ENCODE measurements around the gene KIZ.

KIZ gene

GRCh38 chr20:21273755-21274386 lies 148.0 kb downstream of the KIZ start:
- no peak for TF ChIP-seq CTCF (IDR thresholded peaks at IDR 0.05; ENCODE audit: extremely low read depth, missing control alignments)
- DNase-seq (ENCODE audit: low spot score) = no peak

DNA sequence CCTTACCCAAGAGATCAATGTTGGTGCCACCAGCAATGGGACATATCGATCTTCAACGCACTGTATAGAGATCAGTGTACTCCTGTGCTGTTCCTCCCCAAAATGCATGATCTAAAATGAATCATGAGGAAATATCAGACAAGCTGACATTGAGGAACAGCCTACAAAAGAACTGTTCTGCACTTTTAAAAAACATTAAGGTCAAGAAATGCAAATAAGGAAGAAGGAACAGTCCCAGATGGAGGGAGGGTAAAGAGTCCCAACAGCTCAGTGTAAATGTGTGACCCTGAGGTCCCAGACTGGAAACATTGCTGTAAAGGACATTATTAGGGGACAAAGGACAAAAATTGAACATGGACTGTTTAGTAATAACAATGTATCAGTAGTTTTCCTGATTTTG lies 152.9 kb downstream of the KIZ start:
- TF ChIP-seq CTCF (IDR thresholded peaks at IDR 0.05; ENCODE audit: extremely low read depth, missing control alignments) = no peak
- no peak for DNase-seq (ENCODE audit: low spot score)

- TF ChIP-seq CTCF (IDR thresholded peaks at IDR 0.05; ENCODE audit: extremely low read depth, missing control alignments) = no peak
- no peak for DNase-seq (ENCODE audit: low spot score)
These were observed 154.0 kb downstream of the KIZ start for GRCh38 chr20:21279706-21280521.

GRCh38 chr20:21280522-21281016 lies 154.7 kb downstream of the KIZ start:
- TF ChIP-seq CTCF (IDR thresholded peaks at IDR 0.05; ENCODE audit: extremely low read depth, missing control alignments) = no peak
- peak; percentile 29 for DNase-seq (ENCODE audit: low spot score)

GRCh38 chr20:21286775-21287174 lies 160.9 kb downstream of the KIZ start:
- TF ChIP-seq CTCF (IDR thresholded peaks at IDR 0.05; ENCODE audit: extremely low read depth, missing control alignments) = no peak

GRCh38 chr20:21288587-21289370 lies 162.9 kb downstream of the KIZ start:
- TF ChIP-seq CTCF (IDR thresholded peaks at IDR 0.05; ENCODE audit: extremely low read depth, missing control alignments) = no peak
- DNase-seq (ENCODE audit: low spot score) = no peak

More at GRCh38 chr20:21286775-21287174, 160.9 kb downstream of the KIZ start:
- no peak for DNase-seq (ENCODE audit: low spot score)

Measured in GM20000 (cell line).